GM12891 (cell line): ENCODE data around the gene BICD2.
A peak's percentile ranks its signal among the peaks of the same experiment; 100 is the strongest.

ENCODE experiments used
- DNase-seq: peaks from one replicate; pipeline ENCODE4 v3.0.0; 2011; ENCODE audit warnings: low spot score; ENCODE audit not compliant: insufficient read length
- FAIRE-seq: peaks from 2 replicates; lab custom pipeline; 2011; peaks lifted over from hg19 to GRCh38; lab: Jason Lieb, UNC
- PAX5 ChIP-seq: IDR thresholded peaks from 2 replicates; pipeline ENCODE4 v1.6.1; 2011; ENCODE audit warnings: low read length, moderate library complexity, mild to moderate bottlenecking; ENCODE audit not compliant: insufficient read depth, severe bottlenecking
- POLR2A ChIP-seq: IDR thresholded peaks from 2 replicates; pipeline ENCODE4 v1.6.1; 2011; ENCODE audit warnings: low read depth, low read length, control low read depth
- POLR2AphosphoS5 ChIP-seq: IDR thresholded peaks from 2 replicates; pipeline ENCODE4 v1.6.1; 2011; ENCODE audit warnings: low read depth, low read length, control low read depth
- POU2F2 ChIP-seq: IDR thresholded peaks from 2 replicates; pipeline ENCODE4 v1.6.1; 2011; ENCODE audit warnings: low read depth, mild to moderate bottlenecking, control low read depth, low read length, moderate library complexity
- SPI1 ChIP-seq: IDR thresholded peaks from 2 replicates; pipeline ENCODE4 v1.6.1; 2011; ENCODE audit warnings: low read depth, low read length, control low read depth
- TAF1 ChIP-seq: IDR thresholded peaks from 2 replicates; pipeline ENCODE4 v1.6.1; 2011; ENCODE audit warnings: low read depth, low read length, control low read depth

Gene BICD2

GRCh38 chr9:92762196-92762595 is 2.4 kb downstream of the BICD2 start:
- DNase-seq = no peak
- TF ChIP-seq POLR2A = no peak
- no peak for TF ChIP-seq POLR2AphosphoS5
- no peak for TF ChIP-seq TAF1
- no peak for TF ChIP-seq POU2F2
- TF ChIP-seq SPI1 = no peak
- TF ChIP-seq PAX5 = no peak
- no peak for FAIRE-seq

DNA sequence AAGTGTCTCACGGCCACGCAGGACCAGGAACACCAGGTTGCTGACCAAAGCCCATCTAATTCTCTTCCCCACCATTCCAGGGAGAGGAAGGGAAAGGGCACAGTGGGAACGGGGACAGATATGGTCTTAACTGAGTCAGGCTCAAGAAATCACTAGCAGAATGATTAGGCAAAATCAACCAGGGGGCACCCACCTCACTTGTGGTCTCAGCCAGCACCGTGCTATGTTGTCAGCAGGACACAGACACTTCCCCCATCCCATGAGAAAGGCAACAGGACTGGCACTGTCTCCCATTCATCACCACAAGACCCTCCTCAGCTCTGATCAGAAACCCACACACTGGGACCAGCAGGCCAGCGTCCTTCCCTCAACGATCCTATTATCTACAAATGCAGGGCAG is 2.9 kb downstream of the BICD2 start:
- FAIRE-seq (no peak), DNase-seq (no peak)
- TF ChIP-seq PAX5 = no peak
- no peak for TF ChIP-seq SPI1

DNA sequence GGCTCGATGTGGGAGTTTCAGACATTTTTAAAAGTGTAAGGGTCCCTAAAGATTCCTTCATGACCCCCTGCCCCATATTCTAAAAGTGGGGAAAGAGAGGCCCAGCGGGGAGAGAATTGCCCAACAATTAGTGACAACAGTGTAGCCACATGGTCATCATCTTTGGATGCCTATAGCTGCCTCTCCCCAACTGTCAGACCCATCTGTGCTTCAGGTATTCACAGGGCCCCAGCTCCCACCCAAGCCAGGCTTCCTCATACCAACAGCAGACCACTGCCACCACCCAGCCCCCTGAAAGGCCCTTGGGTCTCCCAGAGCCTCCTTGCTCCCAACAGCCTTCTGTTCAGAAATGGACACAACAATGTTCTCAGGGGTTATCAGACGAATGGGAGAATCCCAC is 4.1 kb downstream of the BICD2 start:
- TF ChIP-seq TAF1 = no peak
- TF ChIP-seq POU2F2 = no peak
- no peak for TF ChIP-seq SPI1
- TF ChIP-seq POLR2AphosphoS5 = no peak
- TF ChIP-seq PAX5 = no peak
- no peak for TF ChIP-seq POLR2A
- FAIRE-seq (no peak), DNase-seq (no peak)

DNA sequence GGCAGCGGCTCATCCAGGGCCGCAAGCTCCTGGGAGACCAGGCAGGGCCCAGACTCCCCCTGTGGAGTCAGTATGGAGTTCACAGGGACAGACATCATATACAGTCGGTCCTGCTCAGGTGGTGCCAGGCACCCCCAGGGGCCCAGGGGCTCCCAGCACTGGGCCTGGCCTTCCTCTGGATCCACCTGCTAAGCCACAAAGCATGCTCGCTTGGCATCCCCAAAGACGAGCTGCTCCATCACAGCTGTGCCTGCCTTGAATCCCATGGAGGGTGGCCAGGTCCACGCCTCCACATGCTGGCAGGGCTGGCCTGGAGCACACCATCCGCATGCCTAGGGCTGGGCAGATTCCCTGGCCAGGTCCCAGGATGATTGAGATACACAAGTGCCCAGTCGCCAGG is 4.6 kb downstream of the BICD2 start:
- no peak for FAIRE-seq
- DNase-seq = no peak
- TF ChIP-seq SPI1 = no peak
- TF ChIP-seq POLR2A = no peak
- no peak for TF ChIP-seq POLR2AphosphoS5
- TF ChIP-seq POU2F2 = no peak
- TF ChIP-seq TAF1 = no peak
- no peak for TF ChIP-seq PAX5

- DNase-seq (no peak), FAIRE-seq (no peak)
- TF ChIP-seq TAF1 (no peak), PAX5 (no peak), POLR2AphosphoS5 (no peak), SPI1 (no peak), POLR2A (no peak), POU2F2 (no peak)
Observed at GRCh38 chr9:92759446-92759845, 5.2 kb downstream of the BICD2 start.

DNA sequence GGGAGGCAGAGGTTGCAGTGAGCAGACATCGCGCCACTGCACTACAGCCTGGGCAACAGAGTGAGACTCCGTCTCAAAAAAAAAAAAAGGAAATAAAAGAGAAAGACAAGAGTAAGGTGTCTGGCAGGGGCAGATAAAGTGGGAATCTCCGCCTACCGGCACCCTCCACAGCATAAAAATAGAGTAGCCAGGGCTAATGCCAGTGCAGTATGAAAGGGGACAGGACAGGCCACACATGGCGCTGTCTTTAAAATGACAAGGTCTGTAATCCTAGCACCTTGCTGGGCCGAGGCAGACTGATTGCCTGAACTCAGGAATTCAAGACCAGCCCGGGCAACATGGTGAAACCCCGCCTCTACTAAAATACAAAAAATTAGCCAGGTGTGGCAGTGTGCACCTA is 7.8 kb downstream of the BICD2 start:
- FAIRE-seq (no peak), DNase-seq (no peak)
- TF ChIP-seq POLR2AphosphoS5 (no peak), POU2F2 (no peak), POLR2A (no peak), TAF1 (no peak), SPI1 (no peak), PAX5 (no peak)

DNA sequence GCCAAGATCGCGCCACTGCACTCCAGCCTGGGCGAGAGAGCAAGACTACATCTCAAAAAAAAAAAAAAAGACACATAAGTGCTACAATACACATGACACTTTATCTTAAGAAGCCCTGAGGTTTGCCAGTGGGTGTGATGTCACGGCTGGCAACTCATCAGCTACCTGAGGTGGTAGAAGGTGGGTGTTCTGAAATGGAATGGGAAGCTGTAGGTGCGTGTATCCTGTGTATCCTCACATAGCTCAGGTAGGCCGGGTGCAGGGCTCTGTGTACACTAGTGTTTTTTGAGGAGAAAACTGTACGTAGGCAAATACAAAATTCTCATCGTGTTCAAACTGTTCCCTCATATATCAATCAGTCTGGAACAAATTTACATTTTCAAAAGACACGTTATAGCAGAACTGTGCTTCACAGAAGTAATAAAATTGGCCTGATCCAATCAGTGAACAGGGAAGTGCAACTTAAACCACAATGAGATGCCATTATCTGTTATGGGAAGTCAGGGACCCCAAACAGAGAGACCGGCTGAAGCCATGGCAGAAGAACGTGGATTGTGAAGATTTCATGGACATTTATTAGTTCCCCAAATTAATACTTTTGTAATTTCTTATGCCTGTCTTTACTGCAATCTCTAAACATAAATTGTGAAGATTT is 10.4 kb downstream of the BICD2 start:
- FAIRE-seq = no peak

GRCh38 chr9:92752812-92753404 is 11.7 kb downstream of the BICD2 start:
- FAIRE-seq = peak; percentile 26
- TF ChIP-seq POU2F2 (no peak), TAF1 (no peak), PAX5 (no peak), SPI1 (no peak), POLR2A (no peak), POLR2AphosphoS5 (no peak)
- DNase-seq = no peak

More for the DNA sequence above, 10.4 kb downstream of the BICD2 start:
- TF ChIP-seq SPI1 = no peak
- TF ChIP-seq POU2F2 = no peak
- DNase-seq = no peak

- no peak for TF ChIP-seq POU2F2
- TF ChIP-seq POLR2A = no peak
- TF ChIP-seq TAF1 = no peak
- no peak for TF ChIP-seq PAX5
- TF ChIP-seq SPI1 = no peak
- TF ChIP-seq POLR2AphosphoS5 = no peak
- DNase-seq = no peak
- no peak for FAIRE-seq
Observed at GRCh38 chr9:92749934-92750315, 14.7 kb downstream of the BICD2 start.

DNA sequence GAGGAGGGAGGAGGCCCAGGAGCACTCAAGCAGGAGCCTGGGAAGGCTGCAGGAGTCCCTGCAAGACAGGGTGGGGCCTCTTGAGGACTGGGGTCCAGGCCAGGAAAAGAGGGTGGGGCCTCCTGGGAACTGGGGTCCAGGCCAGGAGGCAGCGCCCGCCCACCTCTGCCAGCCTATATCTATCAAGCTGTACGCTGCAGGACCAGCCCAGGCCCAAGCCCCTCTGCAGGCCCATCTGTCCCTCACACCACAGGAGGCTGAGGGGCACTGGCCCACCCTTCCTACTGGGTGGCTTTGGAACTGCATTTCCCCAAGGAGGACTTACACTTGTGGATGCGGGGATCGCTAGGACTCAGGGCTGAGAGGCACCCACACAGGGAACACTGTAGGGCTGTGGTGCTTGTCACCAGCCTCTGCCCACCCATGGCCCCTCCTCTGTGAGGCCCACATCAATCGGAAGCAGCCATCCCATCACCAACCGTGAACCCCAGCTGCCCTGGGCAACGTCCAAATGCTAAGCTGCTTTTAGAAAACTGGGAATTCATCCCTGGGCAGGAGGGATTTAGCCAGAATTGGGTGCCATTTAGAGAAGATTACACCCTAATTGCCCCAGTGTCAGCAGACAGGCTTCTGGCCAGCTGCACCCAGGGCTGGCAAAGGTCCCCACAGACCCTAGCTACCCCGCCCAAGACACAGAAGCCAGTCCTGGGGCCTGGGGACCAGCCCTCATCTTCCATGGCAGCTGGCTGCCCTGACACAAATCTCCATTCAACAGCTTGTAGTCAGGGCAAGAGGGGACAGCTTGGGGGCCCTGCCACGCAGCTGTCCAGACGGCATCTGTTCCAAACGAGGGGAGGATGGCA is 15.3 kb downstream of the BICD2 start:
- TF ChIP-seq TAF1 = no peak
- no peak for TF ChIP-seq POLR2A
- no peak for TF ChIP-seq PAX5
- no peak for TF ChIP-seq POU2F2
- no peak for TF ChIP-seq POLR2AphosphoS5
- TF ChIP-seq SPI1 = no peak
- no peak for DNase-seq
- FAIRE-seq = no peak

- TF ChIP-seq PAX5 = no peak
- no peak for TF ChIP-seq SPI1
- no peak for TF ChIP-seq POLR2AphosphoS5
- DNase-seq (no peak), FAIRE-seq (no peak)
Observed at GRCh38 chr9:92748233-92748497, 16.5 kb downstream of the BICD2 start.
